ENCODE measurements around the gene SIGLEC15. TPM values are rescaled to one million over a fixed set of nuclear protein-coding genes. Genes with fewer than 3 reads are reported as not detected.

The SIGLEC15 gene
- polyA plus RNA-seq, 2 of the 4 experiments (the other 2 are of a cell fraction), result not detected

DNA sequence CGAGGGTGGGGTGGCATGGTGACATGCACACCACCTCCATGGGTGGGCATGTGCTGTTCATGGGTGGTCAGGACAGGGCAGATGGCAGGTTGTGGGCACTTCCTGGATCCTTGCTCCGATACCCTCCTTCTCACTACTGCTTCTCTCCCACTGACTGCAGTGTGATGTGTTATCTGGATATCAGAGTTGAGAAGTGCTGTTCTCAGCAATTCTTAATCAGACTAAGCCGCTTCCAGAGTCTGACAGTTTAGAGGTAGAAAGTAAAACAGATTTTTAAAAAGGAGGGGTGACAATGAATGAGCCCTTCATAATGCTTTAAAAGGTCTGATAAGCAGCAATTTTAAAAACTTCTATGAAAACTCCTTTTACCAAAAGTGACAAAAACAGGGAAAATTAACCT lies 33.9 kb downstream of the SIGLEC15 start:
- 96% methylated on average over 3 of the region's 3 CpGs for WGBS (ENCODE audit: missing lambda C conversion rate)
- Histone ChIP-seq H3K4me2 (no peak overlapping the region), H3K9me3 (no peaks in the 10 kb centered on the region), H3K4me1 (no peaks in the 10 kb centered on the region), H3K4me3 (no peak overlapping the region), H3K27ac (no peak overlapping the region)
- DNase-seq (ENCODE audit: low read depth in 1 of 2, low spot score in 1 of 2), result no peak
- TF ChIP-seq RARB (CRISPR knock-in tag; IDR thresholded peaks at IDR 0.05) (no peak), MAFK (IDR thresholded peaks at IDR 0.05; ENCODE audit: partially characterized antibody) (peak; percentile 65), TP53 (CRISPR knock-in tag; IDR thresholded peaks at IDR 0.05) (no peak)
- TF ChIP-seq, protein P1, sequence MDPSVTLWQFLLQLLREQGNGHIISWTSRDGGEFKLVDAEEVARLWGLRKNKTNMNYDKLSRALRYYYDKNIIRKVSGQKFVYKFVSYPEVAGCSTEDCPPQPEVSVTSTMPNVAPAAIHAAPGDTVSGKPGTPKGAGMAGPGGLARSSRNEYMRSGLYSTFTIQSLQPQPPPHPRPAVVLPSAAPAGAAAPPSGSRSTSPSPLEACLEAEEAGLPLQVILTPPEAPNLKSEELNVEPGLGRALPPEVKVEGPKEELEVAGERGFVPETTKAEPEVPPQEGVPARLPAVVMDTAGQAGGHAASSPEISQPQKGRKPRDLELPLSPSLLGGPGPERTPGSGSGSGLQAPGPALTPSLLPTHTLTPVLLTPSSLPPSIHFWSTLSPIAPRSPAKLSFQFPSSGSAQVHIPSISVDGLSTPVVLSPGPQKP (IDR thresholded peaks at IDR 0.05; ENCODE audit: low read depth, low read length), result no peak
- POLR2A ChIA-PET, result no interaction called here
- CTCF ChIA-PET, result interaction anchor here (3.0 kb wide), 1 partner anchor 21 kb away, joined by 13 read pairs; no protein-coding TSS in a partner anchor
- FAIRE-seq, result no peak
- ATAC-seq, result no peak

DNA sequence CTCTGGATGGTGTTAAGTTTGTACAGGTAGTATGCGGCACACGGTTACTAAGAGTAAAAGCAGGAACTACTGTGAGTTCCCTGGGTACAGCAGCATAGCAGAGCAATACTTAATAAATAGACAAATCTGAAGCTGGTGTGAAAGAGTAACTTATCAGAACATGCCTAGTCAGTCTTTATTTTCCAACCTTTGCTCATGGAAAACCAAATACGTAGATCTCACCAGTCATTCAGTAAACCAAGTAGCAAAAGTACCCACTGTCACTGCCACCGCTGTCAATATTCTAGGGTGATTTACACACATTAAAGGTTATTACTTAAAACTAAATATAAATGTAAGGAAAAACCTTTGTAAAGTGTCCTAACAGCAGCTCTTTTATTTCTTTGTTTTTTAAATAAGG lies 35.0 kb downstream of the SIGLEC15 start:
- FAIRE-seq (no peak), ATAC-seq (no peak)
- CTCF ChIA-PET, result no interaction called here

More for the DNA sequence above, 35.0 kb downstream of the SIGLEC15 start:
- H3K4me3 ChIP-seq, result no peak overlapping the region
- no peaks in the 10 kb centered on the region for H3K4me1 ChIP-seq
- 97% methylated on average over 4 of the region's 4 CpGs for whole genome bisulfite sequencing (ENCODE audit: missing lambda C conversion rate)
- H3K4me2 ChIP-seq, result no peak overlapping the region
- TF ChIP-seq TFCP2L1 (CRISPR knock-in tag; IDR thresholded peaks at IDR 0.05) (no peak), EHF (CRISPR knock-in tag; IDR thresholded peaks at IDR 0.05) (no peak), ESRRA (IDR thresholded peaks at IDR 0.05; ENCODE audit: borderline replicate concordance, low read length) (no peak), ZFP36 (IDR thresholded peaks at IDR 0.05; ENCODE audit: borderline replicate concordance, partially characterized antibody) (no peak), FOSB (CRISPR knock-in tag; IDR thresholded peaks at IDR 0.05) (no peak), CEBPB (IDR thresholded peaks at IDR 0.05) (no peak), CBX2 (IDR thresholded peaks at IDR 0.05; ENCODE audit: borderline replicate concordance, low read depth) (no peak), CBX8 (IDR thresholded peaks at IDR 0.05) (no peak), POLR2A (IDR thresholded peaks at IDR 0.05; ENCODE audit: low read length) (no peak), ZC3H11A (IDR thresholded peaks at IDR 0.05) (no peak)
- TF ChIP-seq, protein P2, sequence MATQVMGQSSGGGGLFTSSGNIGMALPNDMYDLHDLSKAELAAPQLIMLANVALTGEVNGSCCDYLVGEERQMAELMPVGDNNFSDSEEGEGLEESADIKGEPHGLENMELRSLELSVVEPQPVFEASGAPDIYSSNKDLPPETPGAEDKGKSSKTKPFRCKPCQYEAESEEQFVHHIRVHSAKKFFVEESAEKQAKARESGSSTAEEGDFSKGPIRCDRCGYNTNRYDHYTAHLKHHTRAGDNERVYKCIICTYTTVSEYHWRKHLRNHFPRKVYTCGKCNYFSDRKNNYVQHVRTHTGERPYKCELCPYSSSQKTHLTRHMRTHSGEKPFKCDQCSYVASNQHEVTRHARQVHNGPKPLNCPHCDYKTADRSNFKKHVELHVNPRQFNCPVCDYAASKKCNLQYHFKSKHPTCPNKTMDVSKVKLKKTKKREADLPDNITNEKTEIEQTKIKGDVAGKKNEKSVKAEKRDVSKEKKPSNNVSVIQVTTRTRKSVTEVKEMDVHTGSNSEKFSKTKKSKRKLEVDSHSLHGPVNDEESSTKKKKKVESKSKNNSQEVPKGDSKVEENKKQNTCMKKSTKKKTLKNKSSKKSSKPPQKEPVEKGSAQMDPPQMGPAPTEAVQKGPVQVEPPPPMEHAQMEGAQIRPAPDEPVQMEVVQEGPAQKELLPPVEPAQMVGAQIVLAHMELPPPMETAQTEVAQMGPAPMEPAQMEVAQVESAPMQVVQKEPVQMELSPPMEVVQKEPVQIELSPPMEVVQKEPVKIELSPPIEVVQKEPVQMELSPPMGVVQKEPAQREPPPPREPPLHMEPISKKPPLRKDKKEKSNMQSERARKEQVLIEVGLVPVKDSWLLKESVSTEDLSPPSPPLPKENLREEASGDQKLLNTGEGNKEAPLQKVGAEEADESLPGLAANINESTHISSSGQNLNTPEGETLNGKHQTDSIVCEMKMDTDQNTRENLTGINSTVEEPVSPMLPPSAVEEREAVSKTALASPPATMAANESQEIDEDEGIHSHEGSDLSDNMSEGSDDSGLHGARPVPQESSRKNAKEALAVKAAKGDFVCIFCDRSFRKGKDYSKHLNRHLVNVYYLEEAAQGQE (IDR thresholded peaks at IDR 0.05), result no peak
- TF ChIP-seq, protein P3, sequence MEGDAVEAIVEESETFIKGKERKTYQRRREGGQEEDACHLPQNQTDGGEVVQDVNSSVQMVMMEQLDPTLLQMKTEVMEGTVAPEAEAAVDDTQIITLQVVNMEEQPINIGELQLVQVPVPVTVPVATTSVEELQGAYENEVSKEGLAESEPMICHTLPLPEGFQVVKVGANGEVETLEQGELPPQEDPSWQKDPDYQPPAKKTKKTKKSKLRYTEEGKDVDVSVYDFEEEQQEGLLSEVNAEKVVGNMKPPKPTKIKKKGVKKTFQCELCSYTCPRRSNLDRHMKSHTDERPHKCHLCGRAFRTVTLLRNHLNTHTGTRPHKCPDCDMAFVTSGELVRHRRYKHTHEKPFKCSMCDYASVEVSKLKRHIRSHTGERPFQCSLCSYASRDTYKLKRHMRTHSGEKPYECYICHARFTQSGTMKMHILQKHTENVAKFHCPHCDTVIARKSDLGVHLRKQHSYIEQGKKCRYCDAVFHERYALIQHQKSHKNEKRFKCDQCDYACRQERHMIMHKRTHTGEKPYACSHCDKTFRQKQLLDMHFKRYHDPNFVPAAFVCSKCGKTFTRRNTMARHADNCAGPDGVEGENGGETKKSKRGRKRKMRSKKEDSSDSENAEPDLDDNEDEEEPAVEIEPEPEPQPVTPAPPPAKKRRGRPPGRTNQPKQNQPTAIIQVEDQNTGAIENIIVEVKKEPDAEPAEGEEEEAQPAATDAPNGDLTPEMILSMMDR (IDR thresholded peaks at IDR 0.05), result no peak
- TF ChIP-seq, protein P4, sequence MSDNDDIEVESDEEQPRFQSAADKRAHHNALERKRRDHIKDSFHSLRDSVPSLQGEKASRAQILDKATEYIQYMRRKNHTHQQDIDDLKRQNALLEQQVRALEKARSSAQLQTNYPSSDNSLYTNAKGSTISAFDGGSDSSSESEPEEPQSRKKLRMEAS (IDR thresholded peaks at IDR 0.05), result no peak
- TF ChIP-seq, protein P5, sequence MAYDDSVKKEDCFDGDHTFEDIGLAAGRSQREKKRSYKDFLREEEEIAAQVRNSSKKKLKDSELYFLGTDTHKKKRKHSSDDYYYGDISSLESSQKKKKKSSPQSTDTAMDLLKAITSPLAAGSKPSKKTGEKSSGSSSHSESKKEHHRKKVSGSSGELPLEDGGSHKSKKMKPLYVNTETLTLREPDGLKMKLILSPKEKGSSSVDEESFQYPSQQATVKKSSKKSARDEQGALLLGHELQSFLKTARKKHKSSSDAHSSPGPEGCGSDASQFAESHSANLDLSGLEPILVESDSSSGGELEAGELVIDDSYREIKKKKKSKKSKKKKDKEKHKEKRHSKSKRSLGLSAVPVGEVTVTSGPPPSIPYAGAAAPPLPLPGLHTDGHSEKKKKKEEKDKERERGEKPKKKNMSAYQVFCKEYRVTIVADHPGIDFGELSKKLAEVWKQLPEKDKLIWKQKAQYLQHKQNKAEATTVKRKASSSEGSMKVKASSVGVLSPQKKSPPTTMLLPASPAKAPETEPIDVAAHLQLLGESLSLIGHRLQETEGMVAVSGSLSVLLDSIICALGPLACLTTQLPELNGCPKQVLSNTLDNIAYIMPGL (CRISPR knock-in tag; IDR thresholded peaks at IDR 0.05; ENCODE audit: borderline replicate concordance), result no peak
- TF ChIP-seq, protein P6, sequence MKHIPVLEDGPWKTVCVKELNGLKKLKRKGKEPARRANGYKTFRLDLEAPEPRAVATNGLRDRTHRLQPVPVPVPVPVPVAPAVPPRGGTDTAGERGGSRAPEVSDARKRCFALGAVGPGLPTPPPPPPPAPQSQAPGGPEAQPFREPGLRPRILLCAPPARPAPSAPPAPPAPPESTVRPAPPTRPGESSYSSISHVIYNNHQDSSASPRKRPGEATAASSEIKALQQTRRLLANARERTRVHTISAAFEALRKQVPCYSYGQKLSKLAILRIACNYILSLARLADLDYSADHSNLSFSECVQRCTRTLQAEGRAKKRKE (CRISPR knock-in tag; IDR thresholded peaks at IDR 0.05; ENCODE audit: low read depth), result no peak
- DNase-seq (ENCODE audit: low read depth in 1 of 2, low spot score in 1 of 2), result no peak
- H3K27ac ChIP-seq, result no peak overlapping the region
- POLR2A ChIA-PET, result no interaction called here
- H3K9me3 ChIP-seq, result no peaks in the 10 kb centered on the region
